ENCODE results near the gene EFHD2. TPM values are rescaled to one million over a fixed set of nuclear protein-coding genes. Genes with fewer than 3 reads are reported as not detected.

The EFHD2 gene
- total RNA-seq, 1 experiment from 2014 or later, result 129 TPM

DNA sequence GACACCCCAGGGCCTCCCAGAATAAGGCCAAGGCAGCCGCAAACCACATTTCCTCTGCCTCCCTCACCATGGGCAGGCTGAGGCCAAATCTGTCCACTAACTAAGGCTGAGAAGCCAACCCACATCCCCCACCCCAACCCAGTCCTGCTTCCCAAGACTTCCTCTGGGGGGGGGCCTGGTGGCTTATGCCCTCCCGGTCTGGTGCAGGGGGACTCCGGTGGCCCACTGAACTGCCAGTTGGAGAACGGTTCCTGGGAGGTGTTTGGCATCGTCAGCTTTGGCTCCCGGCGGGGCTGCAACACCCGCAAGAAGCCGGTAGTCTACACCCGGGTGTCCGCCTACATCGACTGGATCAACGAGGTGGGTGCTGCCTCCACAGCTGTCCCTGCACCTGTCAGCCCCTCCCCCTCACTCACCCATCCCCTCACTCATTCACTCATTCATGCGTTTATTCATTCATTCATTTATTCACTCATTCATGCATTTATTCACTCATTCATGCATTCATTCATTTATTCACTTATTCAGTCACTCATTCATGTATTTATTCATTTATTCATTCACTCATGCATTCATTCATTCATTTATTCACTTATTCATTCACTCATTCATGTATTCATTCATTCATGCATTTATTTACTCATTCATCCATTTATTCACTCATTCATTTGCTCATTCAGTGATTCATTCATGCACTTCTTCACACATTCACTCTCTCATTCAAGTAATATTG lies 35.9 kb downstream of the EFHD2 start:
- Histone ChIP-seq H4K20me1 (ENCODE audit: insufficient read depth) (no peaks in the 10 kb centered on the region), H3K9me3 (ENCODE audit: insufficient read depth, low read depth) (no peaks in the 10 kb centered on the region), H3K36me3 (ENCODE audit: low read depth) (no peaks in the 10 kb centered on the region), H3K4me3 (no peak overlapping the region), H2AFZ (no peak overlapping the region), H3K79me2 (ENCODE audit: low read depth) (no peaks in the 10 kb centered on the region), H3K4me1 (replicated peaks; ENCODE audit: insufficient read depth) (no peaks in the 10 kb centered on the region), H3K4me2 (no peak overlapping the region), H3K9me2 (ENCODE audit: insufficient read depth) (no peaks in the 10 kb centered on the region), H3K27ac (no peak overlapping the region), H3K27me3 (ENCODE audit: insufficient read depth, low read depth) (no peaks in the 10 kb centered on the region), H3F3A (ENCODE audit: insufficient read depth, low read depth) (no peaks in the 10 kb centered on the region)
- ChIA-PET POLR2A (ENCODE audit: unreplicated experiment) (no interaction called here), CTCF (no interaction called here)
- intact Hi-C loops (cut with micrococcal nuclease; ENCODE audit: unreplicated experiment), result no loop called here
- no TSS peak for BruUV-seq (replicated peaks)
- no peak for DNase-seq
- TF ChIP-seq, protein P1, sequence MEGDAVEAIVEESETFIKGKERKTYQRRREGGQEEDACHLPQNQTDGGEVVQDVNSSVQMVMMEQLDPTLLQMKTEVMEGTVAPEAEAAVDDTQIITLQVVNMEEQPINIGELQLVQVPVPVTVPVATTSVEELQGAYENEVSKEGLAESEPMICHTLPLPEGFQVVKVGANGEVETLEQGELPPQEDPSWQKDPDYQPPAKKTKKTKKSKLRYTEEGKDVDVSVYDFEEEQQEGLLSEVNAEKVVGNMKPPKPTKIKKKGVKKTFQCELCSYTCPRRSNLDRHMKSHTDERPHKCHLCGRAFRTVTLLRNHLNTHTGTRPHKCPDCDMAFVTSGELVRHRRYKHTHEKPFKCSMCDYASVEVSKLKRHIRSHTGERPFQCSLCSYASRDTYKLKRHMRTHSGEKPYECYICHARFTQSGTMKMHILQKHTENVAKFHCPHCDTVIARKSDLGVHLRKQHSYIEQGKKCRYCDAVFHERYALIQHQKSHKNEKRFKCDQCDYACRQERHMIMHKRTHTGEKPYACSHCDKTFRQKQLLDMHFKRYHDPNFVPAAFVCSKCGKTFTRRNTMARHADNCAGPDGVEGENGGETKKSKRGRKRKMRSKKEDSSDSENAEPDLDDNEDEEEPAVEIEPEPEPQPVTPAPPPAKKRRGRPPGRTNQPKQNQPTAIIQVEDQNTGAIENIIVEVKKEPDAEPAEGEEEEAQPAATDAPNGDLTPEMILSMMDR (conservative IDR thresholded peaks at IDR 0.05), result no peak
- no peak for TF ChIP-seq EZH2 (IDR thresholded peaks at IDR 0.05; ENCODE audit: low read depth)

DNA sequence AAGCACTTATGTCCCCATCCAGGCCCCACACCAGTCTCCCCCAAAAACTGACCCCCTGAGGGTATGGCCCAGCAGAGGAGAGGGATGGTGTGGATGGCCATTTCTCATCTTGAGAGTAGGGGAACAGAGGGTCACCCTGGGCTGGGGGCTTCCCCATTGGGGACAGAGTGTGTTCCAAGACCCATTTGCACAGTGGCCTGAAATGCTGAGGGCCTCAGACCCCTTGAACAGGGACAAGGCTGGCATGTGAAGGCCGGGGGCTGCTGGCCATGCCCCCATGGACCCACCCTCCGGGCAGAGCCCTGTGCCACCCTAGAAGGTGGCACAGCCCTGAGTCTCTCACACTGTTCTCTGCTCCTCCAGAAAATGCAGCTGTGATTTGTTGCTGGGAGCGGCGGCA lies 36.5 kb downstream of the EFHD2 start:
- Histone ChIP-seq H3K79me2 (ENCODE audit: low read depth) (no peaks in the 10 kb centered on the region), H4K20me1 (ENCODE audit: insufficient read depth) (no peaks in the 10 kb centered on the region), H3F3A (ENCODE audit: insufficient read depth, low read depth) (no peaks in the 10 kb centered on the region), H3K4me1 (replicated peaks; ENCODE audit: insufficient read depth) (no peaks in the 10 kb centered on the region), H3K27me3 (ENCODE audit: insufficient read depth, low read depth) (no peaks in the 10 kb centered on the region), H3K4me2 (no peak overlapping the region), H3K9me2 (ENCODE audit: insufficient read depth) (no peaks in the 10 kb centered on the region), H3K27ac (no peak overlapping the region), H3K4me3 (no peak overlapping the region), H3K36me3 (ENCODE audit: low read depth) (no peaks in the 10 kb centered on the region), H3K9me3 (ENCODE audit: insufficient read depth, low read depth) (no peaks in the 10 kb centered on the region), H2AFZ (no peak overlapping the region)
- ChIA-PET CTCF (no interaction called here), POLR2A (ENCODE audit: unreplicated experiment) (no interaction called here)
- DNase-seq, result no peak
- no peak for TF ChIP-seq EZH2 (IDR thresholded peaks at IDR 0.05; ENCODE audit: low read depth)
- BruUV-seq (replicated peaks), result no TSS peak
- intact Hi-C loops (cut with micrococcal nuclease; ENCODE audit: unreplicated experiment), result no loop called here

DNA sequence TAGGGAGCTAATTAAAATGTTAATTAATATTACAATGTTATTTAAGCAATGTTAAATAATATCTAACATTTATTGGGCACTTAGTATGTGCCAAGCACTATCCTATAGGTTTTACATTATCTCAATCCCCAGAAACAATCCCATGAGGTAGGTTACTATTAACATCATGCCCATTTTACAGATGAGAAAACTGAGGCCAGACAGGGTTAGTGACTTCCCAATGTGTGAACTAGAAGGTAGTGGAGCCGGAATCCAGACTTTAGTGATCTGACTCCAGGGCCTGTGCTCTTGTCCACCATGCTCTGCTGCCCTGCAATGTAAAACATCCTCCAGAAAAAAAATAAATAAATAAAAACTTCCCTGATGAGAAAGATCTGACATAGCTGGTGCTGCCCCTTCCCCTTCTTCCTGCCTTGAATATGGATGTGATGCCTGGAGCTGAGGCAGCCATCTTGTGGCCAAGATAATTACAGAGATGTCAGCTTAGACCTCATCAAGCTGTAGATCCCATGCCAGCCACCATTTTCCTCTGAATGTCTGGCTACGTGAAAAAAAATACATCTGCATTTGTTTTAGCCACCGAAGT lies 39.3 kb downstream of the EFHD2 start:
- H3K9me3 ChIP-seq (ENCODE audit: insufficient read depth, low read depth), result no peaks in the 10 kb centered on the region
- no peaks in the 10 kb centered on the region for H3K27me3 ChIP-seq (ENCODE audit: insufficient read depth, low read depth)
- BruUV-seq (replicated peaks), result no TSS peak

More for the DNA sequence above, 39.3 kb downstream of the EFHD2 start:
- Histone ChIP-seq H3K4me2 (no peak overlapping the region), H3K4me3 (no peak overlapping the region), H2AFZ (no peak overlapping the region), H3K79me2 (ENCODE audit: low read depth) (no peaks in the 10 kb centered on the region), H3K9me2 (ENCODE audit: insufficient read depth) (no peaks in the 10 kb centered on the region), H3K36me3 (ENCODE audit: low read depth) (no peaks in the 10 kb centered on the region), H3K27ac (no peak overlapping the region), H3K4me1 (replicated peaks; ENCODE audit: insufficient read depth) (0 out of 2 replicates have a peak, but pooled peaks cover under 1% of the 10 kb centered on the region), H4K20me1 (ENCODE audit: insufficient read depth) (no peaks in the 10 kb centered on the region), H3F3A (ENCODE audit: insufficient read depth, low read depth) (peaks cover 2% of the 10 kb centered on the region; the same call in 1 of the 2 replicates)
- no peak for DNase-seq
- ChIA-PET CTCF (interaction anchor here (0.6 kb wide), 1 partner anchor 70 kb away, joined by 4 read pairs; no protein-coding TSS in a partner anchor), POLR2A (ENCODE audit: unreplicated experiment) (interaction anchor here (0.7 kb wide), 1 partner anchor 243 kb away, joined by 3 read pairs; no protein-coding TSS in a partner anchor)
- TF ChIP-seq, protein P1 (conservative IDR thresholded peaks at IDR 0.05), result no peak
- no peak for TF ChIP-seq EZH2 (IDR thresholded peaks at IDR 0.05; ENCODE audit: low read depth)
- intact Hi-C loops (cut with micrococcal nuclease; ENCODE audit: unreplicated experiment), result no loop called here

All from PC-9 (cell line).